ENCODE data around the gene INSRR. TPM values are rescaled to one million over a fixed set of nuclear protein-coding genes. Genes with fewer than 3 reads are reported as not detected.

Gene INSRR
- total RNA-seq, 1 donor from 2014 or later = 0.05 TPM

GRCh38 chr1:156834322-156834721 lies 24.6 kb downstream of the INSRR start:
- no peak for DNase-seq (ENCODE audit: low read depth)

GRCh38 chr1:156833603-156834002 lies 25.3 kb downstream of the INSRR start:
- no peak for DNase-seq (ENCODE audit: low read depth)

- DNase-seq (ENCODE audit: low read depth) = no peak
Measured at GRCh38 chr1:156832434-156832833, 26.5 kb downstream of the INSRR start.

- no peak for DNase-seq (ENCODE audit: low read depth)
Measured at GRCh38 chr1:156828400-156829124, 30.4 kb downstream of the INSRR start.

- no peak for DNase-seq (ENCODE audit: low read depth)
Measured at GRCh38 chr1:156826630-156827029, 32.3 kb downstream of the INSRR start.

GRCh38 chr1:156823210-156823790 lies 35.6 kb downstream of the INSRR start:
- no peak for DNase-seq (ENCODE audit: low read depth)

- DNase-seq (ENCODE audit: low read depth) = no peak
Measured at GRCh38 chr1:156822680-156823079, 36.2 kb downstream of the INSRR start.

GRCh38 chr1:156821801-156822200 lies 37.1 kb downstream of the INSRR start:
- DNase-seq (ENCODE audit: low read depth) = peak; percentile 50

- DNase-seq (ENCODE audit: low read depth) = no peak
Measured at GRCh38 chr1:156816561-156817328, 42.2 kb downstream of the INSRR start, which contains the start of gene SH2D2A. TSS of gene SH2D2A (minus strand) at chr1:156816848. CDS start at chr1:156816708, 140 bp downstream.

- DNase-seq (ENCODE audit: low read depth) = no peak
Measured at GRCh38 chr1:156815961-156816422, 42.9 kb downstream of the INSRR start.

GRCh38 chr1:156815307-156815826 lies 43.5 kb downstream of the INSRR start:
- DNase-seq (ENCODE audit: low read depth) = peak; percentile 32

- no peak for DNase-seq (ENCODE audit: low read depth)
Measured at GRCh38 chr1:156814571-156815260, 44.2 kb downstream of the INSRR start.

GRCh38 chr1:156813750-156814570 lies 45.0 kb downstream of the INSRR start:
- no peak for DNase-seq (ENCODE audit: low read depth)

- DNase-seq (ENCODE audit: low read depth) = no peak
Measured at GRCh38 chr1:156813298-156813697, 45.6 kb downstream of the INSRR start.

GRCh38 chr1:156812293-156812990 lies 46.5 kb downstream of the INSRR start:
- DNase-seq (ENCODE audit: low read depth) = no peak

- DNase-seq (ENCODE audit: low read depth) = no peak
Measured at GRCh38 chr1:156811168-156811567, 47.7 kb downstream of the INSRR start.

GRCh38 chr1:156809711-156810366 lies 49.1 kb downstream of the INSRR start:
- no peak for DNase-seq (ENCODE audit: low read depth)

GRCh38 chr1:156809281-156809680 lies 49.6 kb downstream of the INSRR start:
- DNase-seq (ENCODE audit: low read depth) = no peak

Data from myocyte (in vitro differentiated cells).